Parathyroid adenoma (tissue), 2 donors: ENCODE results near the gene MX1.

Experiments used
- H2AFZ ChIP-seq: fragments of 300-600 bp; sonication (generic); one replicate; pipeline ENCODE4 v1.7.0; 2017; ENCODE audit warnings: antibody characterized with exemption, mild to moderate bottlenecking
- H3K27ac ChIP-seq: fragments of 300-600 bp; sonication (generic); one replicate; pipeline ENCODE4 v1.7.0; 2017
- H3K27me3 ChIP-seq: fragments of 300-600 bp; sonication (generic); one replicate; pipeline ENCODE4 v1.7.0; 2017; ENCODE audit warnings: low read length; ENCODE audit not compliant: control insufficient read depth, insufficient read depth
- H3K36me3 ChIP-seq: fragments of 300-600 bp; sonication (generic); one replicate; pipeline ENCODE4 v1.7.0; 2017; ENCODE audit warnings: low read length; ENCODE audit not compliant: control insufficient read depth, insufficient read depth
- H3K4me1 ChIP-seq: fragments of 300-600 bp; sonication (generic); one replicate; pipeline ENCODE4 v1.7.0; 2017; ENCODE audit warnings: control low read depth
- H3K4me2 ChIP-seq: fragments of 300-600 bp; sonication (generic); one replicate; pipeline ENCODE4 v1.7.0; 2017; ENCODE audit warnings: low read length
- H3K4me3 ChIP-seq: fragments of 300-600 bp; sonication (generic); one replicate; pipeline ENCODE4 v1.7.0; 2017; ENCODE audit warnings: low read depth, low read length
- H3K79me2 ChIP-seq: fragments of 300-600 bp; sonication (generic); one replicate; pipeline ENCODE4 v1.7.0; 2017; ENCODE audit warnings: control low read depth
- H3K9ac ChIP-seq: fragments of 300-600 bp; sonication (generic); one replicate; pipeline ENCODE4 v1.7.0; 2017; ENCODE audit warnings: mild to moderate bottlenecking
- H3K9me3 ChIP-seq: fragments of 300-600 bp; sonication (generic); one replicate; pipeline ENCODE4 v1.7.0; 2017; ENCODE audit warnings: low read length; ENCODE audit not compliant: control insufficient read depth
- TF ChIP-seq, protein P1 (sequence below): fragments of 300-600 bp; sonication (generic); IDR thresholded peaks from one replicate; pipeline ENCODE4 v1.7.0; 2017; ENCODE audit warnings: antibody characterized with exemption, mild to moderate bottlenecking
- donor health status: primary hyperparathyroidism.

MX1 gene

DNA sequence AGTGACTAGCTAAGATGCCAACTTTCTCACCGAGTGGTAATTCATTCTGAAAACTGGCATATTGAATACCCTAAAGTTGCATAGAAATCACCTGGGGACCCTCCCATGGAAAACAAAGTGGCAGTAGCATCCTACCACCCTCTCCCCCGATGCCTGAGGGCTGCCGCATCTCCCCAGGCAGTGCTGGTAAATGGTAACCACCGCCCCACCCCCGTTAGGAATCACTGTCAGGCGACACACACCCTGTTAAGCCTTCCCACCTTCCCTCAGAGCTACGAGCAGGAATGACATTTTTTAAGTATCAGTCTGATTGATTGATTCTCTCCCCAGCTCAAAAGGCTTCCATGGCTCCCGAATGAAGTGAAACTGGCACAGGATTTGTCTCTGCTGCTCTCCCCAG lies 53.6 kb downstream of the MX1 start:
- H3K36me3 ChIP-seq = no peaks in the 10 kb centered on the region
- no peak overlapping the region for H3K4me2 ChIP-seq
- H3K9me3 ChIP-seq = no peaks in the 10 kb centered on the region
- H2AFZ ChIP-seq = no peak overlapping the region
- no peaks in the 10 kb centered on the region for H3K27me3 ChIP-seq
- H3K9ac ChIP-seq = no peak overlapping the region
- H3K4me3 ChIP-seq = no peak overlapping the region
- H3K4me1 ChIP-seq = no peaks in the 10 kb centered on the region
- H3K27ac ChIP-seq = no peak overlapping the region
- no peaks in the 10 kb centered on the region for H3K79me2 ChIP-seq
- TF ChIP-seq, protein P1, sequence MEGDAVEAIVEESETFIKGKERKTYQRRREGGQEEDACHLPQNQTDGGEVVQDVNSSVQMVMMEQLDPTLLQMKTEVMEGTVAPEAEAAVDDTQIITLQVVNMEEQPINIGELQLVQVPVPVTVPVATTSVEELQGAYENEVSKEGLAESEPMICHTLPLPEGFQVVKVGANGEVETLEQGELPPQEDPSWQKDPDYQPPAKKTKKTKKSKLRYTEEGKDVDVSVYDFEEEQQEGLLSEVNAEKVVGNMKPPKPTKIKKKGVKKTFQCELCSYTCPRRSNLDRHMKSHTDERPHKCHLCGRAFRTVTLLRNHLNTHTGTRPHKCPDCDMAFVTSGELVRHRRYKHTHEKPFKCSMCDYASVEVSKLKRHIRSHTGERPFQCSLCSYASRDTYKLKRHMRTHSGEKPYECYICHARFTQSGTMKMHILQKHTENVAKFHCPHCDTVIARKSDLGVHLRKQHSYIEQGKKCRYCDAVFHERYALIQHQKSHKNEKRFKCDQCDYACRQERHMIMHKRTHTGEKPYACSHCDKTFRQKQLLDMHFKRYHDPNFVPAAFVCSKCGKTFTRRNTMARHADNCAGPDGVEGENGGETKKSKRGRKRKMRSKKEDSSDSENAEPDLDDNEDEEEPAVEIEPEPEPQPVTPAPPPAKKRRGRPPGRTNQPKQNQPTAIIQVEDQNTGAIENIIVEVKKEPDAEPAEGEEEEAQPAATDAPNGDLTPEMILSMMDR = no peak

DNA sequence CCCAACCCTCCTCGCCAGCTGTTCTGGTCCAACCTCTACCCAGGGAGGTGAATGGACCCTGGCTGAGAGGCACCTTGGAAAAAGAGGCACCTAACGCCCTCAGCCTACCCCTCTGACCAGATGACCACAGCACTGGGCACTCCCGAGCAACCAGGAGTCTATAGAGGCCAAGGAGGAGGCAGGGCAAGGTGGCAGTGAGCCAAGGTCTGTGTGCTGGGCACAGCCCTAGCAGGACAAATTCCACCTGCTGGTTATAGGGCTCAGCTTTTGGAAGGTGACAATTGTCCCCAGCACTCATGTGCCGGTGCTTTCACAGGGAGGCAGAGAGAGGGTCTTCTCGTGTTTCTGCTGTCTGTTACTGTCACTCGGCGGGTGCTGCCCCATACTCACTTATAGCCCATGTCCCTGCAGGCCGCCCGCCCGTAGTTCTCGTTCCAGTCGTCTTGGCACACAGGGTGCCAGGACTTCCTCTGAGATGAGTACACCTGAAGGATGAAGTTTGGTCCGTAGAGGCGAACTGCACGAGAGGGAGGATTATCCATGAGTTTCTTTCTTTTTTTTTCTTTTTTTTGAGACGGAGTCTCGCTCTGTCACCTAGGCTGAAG lies 54.1 kb downstream of the MX1 start:
- H3K27me3 ChIP-seq = no peaks in the 10 kb centered on the region
- no peaks in the 10 kb centered on the region for H3K36me3 ChIP-seq
- H3K27ac ChIP-seq = no peak overlapping the region

GRCh38 chr21:41481191-41481590 lies 55.2 kb downstream of the MX1 start:
- Histone ChIP-seq H3K4me1 (no peaks in the 10 kb centered on the region), H3K27me3 (no peaks in the 10 kb centered on the region), H3K36me3 (no peaks in the 10 kb centered on the region), H2AFZ (no peak overlapping the region), H3K4me3 (no peak overlapping the region), H3K9me3 (no peaks in the 10 kb centered on the region), H3K4me2 (no peak overlapping the region), H3K9ac (no peak overlapping the region), H3K27ac (no peak overlapping the region), H3K79me2 (no peaks in the 10 kb centered on the region)
- TF ChIP-seq, protein P1 = no peak

More for the DNA sequence above, 54.1 kb downstream of the MX1 start:
- Histone ChIP-seq H3K4me3 (no peak overlapping the region), H3K79me2 (no peaks in the 10 kb centered on the region), H3K4me1 (no peaks in the 10 kb centered on the region), H2AFZ (no peak overlapping the region), H3K4me2 (no peak overlapping the region), H3K9me3 (no peaks in the 10 kb centered on the region), H3K9ac (no peak overlapping the region)
- TF ChIP-seq, protein P1 = no peak

- H2AFZ ChIP-seq = no peak overlapping the region
- H3K9me3 ChIP-seq = no peaks in the 10 kb centered on the region
- no peaks in the 10 kb centered on the region for H3K4me1 ChIP-seq
- TF ChIP-seq, protein P1 = no peak
- H3K4me3 ChIP-seq = no peak overlapping the region
- H3K9ac ChIP-seq = no peak overlapping the region
- no peak overlapping the region for H3K27ac ChIP-seq
- H3K27me3 ChIP-seq = no peaks in the 10 kb centered on the region
- H3K79me2 ChIP-seq = no peaks in the 10 kb centered on the region
- no peak overlapping the region for H3K4me2 ChIP-seq
- no peaks in the 10 kb centered on the region for H3K36me3 ChIP-seq
Measured at GRCh38 chr21:41482301-41482700, 56.3 kb downstream of the MX1 start.

DNA sequence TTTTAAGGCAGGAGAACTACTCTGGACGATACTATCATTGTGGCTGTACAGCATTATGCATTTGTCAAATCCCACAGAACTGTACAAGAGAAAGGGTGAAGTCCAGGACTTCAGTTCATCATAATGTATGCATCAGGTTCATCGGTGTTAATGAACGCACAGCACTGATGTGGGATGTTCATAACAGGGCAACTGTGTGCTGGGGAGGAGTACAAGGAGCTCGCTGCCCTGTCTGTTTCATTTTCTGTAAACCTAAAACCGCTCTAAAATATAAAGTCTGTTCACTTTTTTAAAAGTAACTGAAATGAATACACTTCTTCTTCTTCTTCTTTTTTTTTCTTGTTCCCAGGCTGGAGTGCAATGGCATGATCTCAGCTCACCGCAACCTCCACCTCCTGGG lies 56.9 kb downstream of the MX1 start:
- H3K79me2 ChIP-seq = no peaks in the 10 kb centered on the region
- no peaks in the 10 kb centered on the region for H3K36me3 ChIP-seq
- no peak overlapping the region for H2AFZ ChIP-seq
- H3K9me3 ChIP-seq = no peaks in the 10 kb centered on the region
- H3K4me1 ChIP-seq = no peaks in the 10 kb centered on the region
- H3K27ac ChIP-seq = no peak overlapping the region
- TF ChIP-seq, protein P1 = no peak
- no peak overlapping the region for H3K4me2 ChIP-seq
- H3K9ac ChIP-seq = no peak overlapping the region
- no peak overlapping the region for H3K4me3 ChIP-seq
- H3K27me3 ChIP-seq = no peaks in the 10 kb centered on the region
